K562 (cell line): ENCODE results near the gene ACTC1. TPM values are rescaled to one million over a fixed set of nuclear protein-coding genes. Genes with fewer than 3 reads are reported as not detected.

Experiments
- ATAC-seq: fragments of 200-7000 bp; cut with Tn5 transposase; 3 replicates; pipeline ENCODE4 v1.9.1; 2020; ENCODE audit warnings: moderate library complexity
- Bru-seq: library from RNA; stranded (reverse); fragments of 400-500 nt; gene quantifications from one replicate; lab custom pipeline; 2021; lab: Mats Ljungman, UMichigan
- BruChase-seq, 2 experiments: library from RNA; stranded (reverse); fragments of 400-500 nt; gene quantifications; one replicate each; lab custom pipeline; 2021; lab: Mats Ljungman, UMichigan
- BruUV-seq: library from RNA; stranded (reverse); fragments of 400-500 nt; replicated peaks from 2 replicates; lab custom pipeline; 2021; lab: Mats Ljungman, UMichigan
- CTCF ChIA-PET: fragments of 300-600 bp; formaldehyde crosslinking; extraction: SDS; loops from one replicate; lab custom pipeline; 2021; ENCODE audit warnings: low intra/inter-chr PET ratio; lab: Yijun Ruan, JAX
- POLR2A ChIA-PET: fragments of 300-600, 350-650 bp; sonication (Branson Sonifier 250); formaldehyde crosslinking; extraction: SDS; loops from one replicate; lab custom pipeline; 2021; ENCODE audit warnings: antibody characterized with exemption, inconsistent platforms; lab: Yijun Ruan, JAX
- DNase-seq, 4 experiments: peaks; one replicate each; pipeline versions ENCODE4 v3.0.0 to v3.0.0-alpha.2; 2011 to 2018; ENCODE audit warnings: low spot score in 3 of 4, mixed read lengths in 3 of 4; ENCODE audit errors: extremely low read depth in 1 of 4
- FAIRE-seq: peaks from 2 replicates; lab custom pipeline; 2011; peaks lifted over from hg19 to GRCh38; lab: Jason Lieb, UNC
- H2AFZ ChIP-seq: 2 replicates; pipeline ENCODE4 v1.6.0; 2011; ENCODE audit warnings: low read depth, low read length, control low read depth, inconsistent platforms
- H3K27ac ChIP-seq: fragments of 200-600 bp; 3 replicates; pipeline ENCODE4 v1.8.0; 2011; ENCODE audit warnings: low read depth, mild to moderate bottlenecking, control low read depth, inconsistent platforms, low read length, moderate library complexity, mixed read lengths; ENCODE audit errors: extremely low read depth
- H3K27me3 ChIP-seq, 2 experiments: fragments of 300-600 bp in 1 of 2; 2 replicates in 1 of 2; 3 replicates in 1 of 2; pipeline versions ENCODE4 v1.6.0 to v1.8.0; 2011; ENCODE audit warnings: inconsistent platforms in 2 of 2, low read length in 2 of 2, mild to moderate bottlenecking in 1 of 2, mixed read lengths in 1 of 2, moderate library complexity in 1 of 2; ENCODE audit not compliant: control insufficient read depth in 2 of 2, insufficient read depth in 2 of 2
- H3K36me3 ChIP-seq: fragments of 300-600 bp; 3 replicates; pipeline ENCODE4 v1.8.0; 2011; ENCODE audit warnings: mild to moderate bottlenecking, low read length, inconsistent platforms; ENCODE audit not compliant: control insufficient read depth, insufficient read depth
- H3K4me1 ChIP-seq, 2 experiments: fragments of 200-600 bp in 1 of 2; replicated peaks in 1 of 2; 2 replicates in 1 of 2; 3 replicates in 1 of 2; pipeline versions ENCODE4 v1.5.1 to v1.8.0; 2011; ENCODE audit warnings: inconsistent platforms in 2 of 2, low read length in 2 of 2, mild to moderate bottlenecking in 1 of 2, mixed read lengths in 1 of 2, moderate library complexity in 1 of 2; ENCODE audit not compliant: control insufficient read depth in 2 of 2, insufficient read depth in 2 of 2
- H3K4me2 ChIP-seq: 2 replicates; pipeline ENCODE4 v1.6.1; 2011; ENCODE audit warnings: low read length, control low read depth, inconsistent platforms, mixed read lengths; ENCODE audit not compliant: insufficient read depth
- H3K4me3 ChIP-seq: fragments of 200-600 bp; sonication (generic), shearing (Covaris generic); 2 replicates; pipeline ENCODE4 v1.5.1; 2016; ENCODE audit warnings: control low read depth, inconsistent platforms
- H3K79me2 ChIP-seq: fragments of 200-600 bp; 3 replicates; pipeline ENCODE4 v1.8.0; 2011; ENCODE audit warnings: low read length, inconsistent platforms; ENCODE audit not compliant: control insufficient read depth, insufficient read depth
- H3K9ac ChIP-seq, 2 experiments: 2 replicates each; pipeline versions ENCODE4 v1.6.0 to v1.6.1; 2011; ENCODE audit warnings: low read depth in 2 of 2, low read length in 2 of 2, control low read depth in 1 of 2, inconsistent platforms in 1 of 2, mild to moderate bottlenecking in 1 of 2, mixed read lengths in 1 of 2; ENCODE audit not compliant: insufficient read depth in 1 of 2
- H3K9me1 ChIP-seq: one replicate; pipeline ENCODE4 v1.6.0; 2011; ENCODE audit warnings: inconsistent platforms, mild to moderate bottlenecking, low read length, moderate library complexity; ENCODE audit not compliant: control insufficient read depth, insufficient read depth
- H3K9me3 ChIP-seq: replicated peaks from 2 replicates; pipeline ENCODE4 v1.5.1; 2011; ENCODE audit warnings: low read depth, low read length, inconsistent platforms; ENCODE audit not compliant: control insufficient read depth, insufficient read depth
- H4K20me1 ChIP-seq: replicated peaks from 2 replicates; pipeline ENCODE4 v1.6.1; 2011; ENCODE audit warnings: low read length, inconsistent platforms, mixed read lengths; ENCODE audit not compliant: control insufficient read depth, insufficient read depth
- ARNT ChIP-seq, 2 experiments: fragments of 450-650 bp; IDR thresholded peaks; 2 replicates each; pipeline ENCODE4 v1.6.1; 2016; ENCODE audit warnings: mild to moderate bottlenecking in 1 of 2
- ATF2 ChIP-seq: sonication (generic); formaldehyde crosslinking; IDR thresholded peaks from 2 replicates; pipeline ENCODE4 v1.8.1; 2022; ENCODE audit warnings: missing genetic modification reagents
- FOXA3 ChIP-seq, 2 experiments: fragments of 450-650 bp in 1 of 2; sonication (generic) in 1 of 2; formaldehyde crosslinking; IDR thresholded peaks in 1 of 2; conservative IDR thresholded peaks in 1 of 2; 2 replicates each; pipeline versions ENCODE4 v1.4.0 to v1.8.0; 2020 to 2022; ENCODE audit warnings: mild to moderate bottlenecking in 2 of 2, missing genetic modification reagents in 1 of 2
- JUN ChIP-seq, 2 experiments: sonication (generic) in 1 of 2; formaldehyde crosslinking in 1 of 2; IDR thresholded peaks; 2 replicates each; pipeline versions ENCODE4 v1.6.1 to v1.8.0; 2012 to 2022; ENCODE audit warnings: borderline replicate concordance in 2 of 2, mild to moderate bottlenecking in 2 of 2, improper control_type of control experiment in 1 of 2, low read depth in 1 of 2, low read length in 1 of 2, missing genetic modification reagents in 1 of 2
- L3MBTL2 ChIP-seq: fragments of 450-650 bp; IDR thresholded peaks from 2 replicates; pipeline ENCODE4 v1.6.1; 2016; ENCODE audit warnings: mild to moderate bottlenecking, moderate library complexity
- MNT ChIP-seq, 2 experiments: fragments of 450-650 bp; conservative IDR thresholded peaks; 2 replicates each; pipeline ENCODE4 v1.6.1; 2017; ENCODE audit warnings: mild to moderate bottlenecking in 2 of 2, moderate library complexity in 2 of 2
- MTA3 ChIP-seq: fragments of 450-650 bp; formaldehyde crosslinking; IDR thresholded peaks from 2 replicates; pipeline ENCODE4 v1.6.1; 2017; ENCODE audit warnings: mild to moderate bottlenecking, borderline replicate concordance
- NFIX ChIP-seq: fragments of 250-450 bp; sonication (Bioruptor Pico); IDR thresholded peaks from 2 replicates; pipeline ENCODE4 v1.4.0; 2020; ENCODE audit warnings: low read depth, mild to moderate bottlenecking, moderate library complexity
- THRA ChIP-seq: fragments of 450-650 bp; IDR thresholded peaks from 2 replicates; pipeline ENCODE4 v1.6.1; 2017; ENCODE audit warnings: mild to moderate bottlenecking, moderate library complexity
- ZKSCAN1 ChIP-seq: fragments of 150-350 bp; IDR thresholded peaks from 2 replicates; pipeline ENCODE4 v1.6.1; 2016; ENCODE audit warnings: low read depth, low read length
- WGBS: fragments of 100-300 bp; shearing (Covaris generic); methylation state at CpG from one replicate; pipeline ENCODE4 v1.1.6; 2016; ENCODE audit warnings: low coverage, mixed read lengths; ENCODE audit not compliant: insufficient coverage; ENCODE audit errors: missing lambda C conversion rate; 5-methylcytosine and 5-hydroxymethylcytosine counted together
- in situ Hi-C: fragments of 300-500 bp; cut with MboI; formaldehyde crosslinking; loops from 4 replicates; pipeline ENCODE4 v1.15.0; 2018; ENCODE audit warnings: inconsistent platforms, mixed read lengths
- intact Hi-C: fragments of 100-400 bp; cut with micrococcal nuclease; formaldehyde crosslinking; loops from 2 replicates; pipeline ENCODE4 v1.14.2; 2022
- long read RNA-seq, 3 experiments: library from polyadenylated mRNA in 2 of 3; library from RNA in 1 of 3; unstranded in 2 of 3; stranded (forward) in 1 of 3; transcript quantifications; one replicate each; pipeline ENCODE4 v2.0.0, GENCODE V29; 2019 to 2022
- polyA minus RNA-seq, 3 experiments: library from RNA; depleted of rRNA, polyadenylated mRNA; stranded (reverse); fragments of >200 nt; gene quantifications; 2 replicates each; pipeline ENCODE4 v1.2.3, GENCODE V29; 2011
- polyA plus RNA-seq, 8 experiments: library from polyadenylated mRNA; depleted of rRNA in 4 of 8; stranded (reverse) in 5 of 8; unstranded in 3 of 8; fragments of >200 nt; fragmentation: Nextera tagmentation in 2 of 8; fragmentation: Illumina TruSeq in 1 of 8; extraction: Ambion mirVana in 2 of 8; extraction: Trizol in 1 of 8; gene quantifications; 2 replicates each; pipeline versions ENCODE4 v1.2.1 to v1.2.3, GENCODE V29; 2011 to 2014; ENCODE audit warnings: inconsistent platforms in 1 of 8, missing spikeins in 1 of 8
- total RNA-seq, 7 experiments: library from RNA; depleted of rRNA in 6 of 7; stranded (reverse); fragments of >200 nt in 6 of 7; fragmentation: Illumina TruSeq in 2 of 7; extraction: Trizol in 2 of 7; gene quantifications; 2 replicates each; pipeline versions ENCODE4 v1.2.1 to v1.2.3, GENCODE V29; 2011 to 2021; ENCODE audit warnings: low replicate concordance in 1 of 7

The ACTC1 gene
- total RNA-seq (2011; cell fraction: chromatin; rRNA removed; ENCODE audit: low replicate concordance) = 0.56 TPM in 1 of 2 replicates, not detected in the other
- total RNA-seq (2011; cell fraction: nucleolus; rRNA removed) = 0.39 TPM in 1 of 2 replicates, not detected in the other
- total RNA-seq (2011; cell fraction: nucleoplasm; rRNA removed) = 0.29 TPM in 1 of 2 replicates, not detected in the other
- total RNA-seq (2014; rRNA removed) (not detected in 2 replicates), total RNA-seq (2014; rRNA removed; fragmentation: Illumina TruSeq; extraction: Trizol) (0.18 TPM in 1 of 2 replicates, not detected in the other), total RNA-seq (2015; rRNA removed; fragmentation: Illumina TruSeq; extraction: Trizol) (0.33 TPM in 1 of 2 replicates, not detected in the other), total RNA-seq (2021) (0.09 TPM in 1 of 2 replicates, not detected in the other), polyA plus RNA-seq (2011; rRNA removed) (0.16 and 0.84 TPM in 2 replicates), polyA plus RNA-seq (2014; fragmentation: Illumina TruSeq; extraction: Trizol) (0.10 TPM in 1 of 2 replicates, not detected in the other), polyA plus RNA-seq (2014; fragmentation: Nextera tagmentation; extraction: Ambion mirVana) (under 1 TPM in 1 of 2 experiments, not detected in 1; 0.15 TPM), polyA plus RNA-seq (2014; rRNA removed) (0.08 TPM in 1 of 2 replicates, not detected in the other), polyA minus RNA-seq (2011; rRNA and poly(A)+ RNA removed) (0.28 TPM in 1 of 2 replicates, not detected in the other), Bru-seq, nascent RNA (percentile 27 among the genes with signal in this experiment), BruChase-seq, experiment 1, labeled RNA remaining after a 2-hour chase (percentile 10 among the genes with signal in this experiment), BruChase-seq, experiment 2, labeled RNA remaining after a 6-hour chase (percentile 23 among the genes with signal in this experiment)
- polyA plus RNA-seq (2011; cell fraction: cytosol; rRNA removed) = 0.97 TPM in 1 of 2 replicates, not detected in the other
- polyA plus RNA-seq (2011; cell fraction: nucleus; rRNA removed) = 0.21 and 1.8 TPM in 2 replicates
- polyA plus RNA-seq (2012) = 0.18 TPM in 2 replicates
- polyA minus RNA-seq (2011; cell fraction: cytosol; rRNA and poly(A)+ RNA removed) = 1.2 TPM in 1 of 2 replicates, not detected in the other
- 0.27 TPM in 1 of 2 replicates, not detected in the other for polyA minus RNA-seq (2011; cell fraction: nucleus; rRNA and poly(A)+ RNA removed)
- long read RNA-seq, experiment 1 = 0 reads
- long read RNA-seq, experiment 2 = 0 reads
- long read RNA-seq, experiment 3 = 0 reads

DNA sequence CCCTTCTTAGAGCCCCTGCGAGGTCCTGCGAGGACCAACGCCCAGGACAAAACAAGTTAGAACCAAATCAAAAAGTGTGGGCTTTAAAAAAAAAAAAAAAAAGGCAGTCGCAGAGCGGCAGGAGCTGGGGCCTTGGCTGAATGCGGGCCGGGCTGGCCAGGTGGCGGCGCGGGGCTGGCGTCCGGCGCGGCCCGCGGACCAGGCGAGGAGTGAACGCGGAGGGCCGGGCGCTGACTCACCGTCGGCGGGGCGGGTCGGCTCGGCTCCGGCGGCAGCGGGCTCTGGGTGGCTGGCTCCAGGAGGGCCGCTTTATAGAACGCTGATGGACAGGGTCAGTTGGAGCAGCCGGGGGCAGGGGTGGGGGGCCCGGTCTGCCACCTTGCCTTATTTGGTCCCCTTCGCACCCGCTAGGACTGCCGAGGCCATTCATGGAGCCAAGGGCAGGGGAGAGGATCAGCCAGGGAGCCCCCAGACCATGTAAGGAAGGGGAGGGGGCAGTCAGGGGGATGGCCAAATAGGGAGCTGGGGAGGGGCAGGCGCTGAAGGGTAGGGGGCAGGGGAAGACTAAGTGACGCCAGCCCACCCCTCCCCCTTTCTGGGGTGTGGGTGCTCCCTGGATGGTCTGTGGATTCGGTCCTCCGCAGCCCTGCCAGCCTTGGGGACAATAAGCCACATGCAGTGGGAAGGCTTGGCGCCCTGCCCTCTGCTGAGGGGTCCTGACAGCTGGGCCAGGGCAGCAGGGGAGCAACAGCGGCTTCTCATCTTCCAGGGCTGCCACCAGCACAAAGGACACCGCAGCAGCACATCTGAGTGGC lies at the start of gene ACTC1:
ACTC1 (minus strand) TSS at position 283 of the 815 bp plus-strand sequence. CDS start 741 bp downstream, outside the sequence.
- DNase-seq (peak; percentile 56 to 78 (median 60)), ATAC-seq (peak; percentile 91), FAIRE-seq (no peak)
- ChIA-PET POLR2A (interaction anchor here (0.6 to 1.2 kb wide), 4 partner anchors 9 to 50 kb away, joined by 3 to 4 read pairs (median 4); no protein-coding TSS in a partner anchor), CTCF (interaction anchor here (0.5 kb wide), 1 partner anchor 76 kb away, joined by 4 read pairs; no protein-coding TSS in a partner anchor)
- intact Hi-C loops (no loop called here), in situ Hi-C loops (no loop called here)
- H3K4me2 ChIP-seq = no peak within 1 kb of the TSS; the same call in 1 of the 2 replicates
- H4K20me1 ChIP-seq = no peaks in the 10 kb centered on the region
- H3K36me3 ChIP-seq = no peaks in the 10 kb centered on the region
- H3K79me2 ChIP-seq = no peaks in the 10 kb centered on the region
- WGBS = 17% methylated on average over 38 of the region's 44 CpGs
- no TSS peak for BruUV-seq
- peaks cover 11 to 21% of the 10 kb centered on the region in 2 experiments; a peak in 4 of 5 replicates for H3K4me1 ChIP-seq
- no peak within 1 kb of the TSS for H3K27ac ChIP-seq
- peak within 1 kb of the TSS; percentile 21 to 56; a peak in 1 of 4 replicates for H3K9ac ChIP-seq
- H3K4me3 ChIP-seq = no peak within 1 kb of the TSS
- no peaks in the 10 kb centered on the region for H3K9me3 ChIP-seq
- peaks cover 16 to 29% of the 10 kb centered on the region in 2 experiments; a peak in 4 of 5 replicates for H3K27me3 ChIP-seq
- H3K9me1 ChIP-seq = no peaks in the 10 kb centered on the region
- H2AFZ ChIP-seq = peak within 1 kb of the TSS; percentile 79
- TF ChIP-seq JUN (IDR thresholded peaks at IDR 0.05; ENCODE audit: borderline replicate concordance, low read depth, low read length) (peak; percentile 56; the same call in 1 of the 2 replicates), JUN (CRISPR knock-in tag; IDR thresholded peaks at IDR 0.05; ENCODE audit: borderline replicate concordance) (no peak), ARNT (IDR thresholded peaks at IDR 0.05) (no peak), FOXA3 (CRISPR knock-in tag; conservative IDR thresholded peaks at IDR 0.05 in 1 of 2, IDR thresholded peaks at IDR 0.05 in 1 of 2) (no peak), ATF2 (CRISPR knock-in tag) (no peak), MTA3 (0 out of 2 replicates have a peak, but pooled peaks have one; percentile 17), NFIX (CRISPR knock-in tag) (no peak), ZKSCAN1 (no peak), THRA (no peak), MNT (conservative IDR thresholded peaks at IDR 0.05) (no peak), L3MBTL2 (peak; percentile 45)
